Retinal pigment epithelial cell (primary cell): ENCODE data around the gene WNT3A.

ENCODE experiments used
- DNase-seq: peaks from one replicate; pipeline ENCODE4 v3.0.0-alpha.2; 2010; ENCODE audit warnings: low read depth
- H3K4me3 ChIP-seq: 2 replicates; pipeline ENCODE4 v1.5.1; 2011; ENCODE audit warnings: mild to moderate bottlenecking, low read length, control low read depth, moderate library complexity
- CTCF ChIP-seq: conservative IDR thresholded peaks from 2 replicates; pipeline ENCODE4 v1.5.1; 2011; ENCODE audit warnings: low read depth, low read length, control low read depth, inconsistent platforms

Gene WNT3A

GRCh38 chr1:228108055-228108690 lies 101.4 kb downstream of the WNT3A start:
- H3K4me3 ChIP-seq: peak overlapping the region; percentile 96
- no peak for DNase-seq

GRCh38 chr1:228108742-228109072 lies 101.9 kb downstream of the WNT3A start:
- H3K4me3 ChIP-seq: peak overlapping the region; percentile 96
- DNase-seq: no peak
- no peak for TF ChIP-seq CTCF

More at GRCh38 chr1:228108055-228108690, 101.4 kb downstream of the WNT3A start:
- TF ChIP-seq CTCF: no peak

- TF ChIP-seq CTCF: no peak
- H3K4me3 ChIP-seq: peak within 1 kb of the TSS; percentile 96
- DNase-seq: peak; percentile 82
Measured at GRCh38 chr1:228109073-228109961, 102.5 kb downstream of the WNT3A start, which contains the start of gene MRPL55. Gene MRPL55, minus strand, starts transcription at chr1:228109299. Its CDS starts 1,039 bp downstream, at chr1:228108260.

- no peak for TF ChIP-seq CTCF
- peak overlapping the region; percentile 96 for H3K4me3 ChIP-seq
- DNase-seq: no peak
Measured at GRCh38 chr1:228109962-228110488, 103.2 kb downstream of the WNT3A start.

GRCh38 chr1:228110556-228110955 lies 103.8 kb downstream of the WNT3A start:
- no peak for TF ChIP-seq CTCF
- no peak overlapping the region for H3K4me3 ChIP-seq
- no peak for DNase-seq
